Mesenteric fat pad (tissue), 1 donor: ENCODE results near the gene DISP3. TPM values are rescaled to one million over a fixed set of nuclear protein-coding genes. Genes with fewer than 3 reads are reported as not detected.

Experiments used
- DNase-seq: peaks from one replicate; pipeline ENCODE4 v3.0.0-alpha.2; 2020; ENCODE audit warnings: low spot score
- total RNA-seq: library from RNA; stranded (reverse); fragmentation: NEBNext Ultra II Directional; extraction: Animal tissue kit (Norgen Biotek cat#: 25700); gene quantifications from one replicate; pipeline ENCODE4 v1.2.1, GENCODE V29; 2021
- donor health status: DM: yes; HTN: yes; CAD: no.

The DISP3 gene
- total RNA-seq, 1 donor from 2014 or later: not detected

DNA sequence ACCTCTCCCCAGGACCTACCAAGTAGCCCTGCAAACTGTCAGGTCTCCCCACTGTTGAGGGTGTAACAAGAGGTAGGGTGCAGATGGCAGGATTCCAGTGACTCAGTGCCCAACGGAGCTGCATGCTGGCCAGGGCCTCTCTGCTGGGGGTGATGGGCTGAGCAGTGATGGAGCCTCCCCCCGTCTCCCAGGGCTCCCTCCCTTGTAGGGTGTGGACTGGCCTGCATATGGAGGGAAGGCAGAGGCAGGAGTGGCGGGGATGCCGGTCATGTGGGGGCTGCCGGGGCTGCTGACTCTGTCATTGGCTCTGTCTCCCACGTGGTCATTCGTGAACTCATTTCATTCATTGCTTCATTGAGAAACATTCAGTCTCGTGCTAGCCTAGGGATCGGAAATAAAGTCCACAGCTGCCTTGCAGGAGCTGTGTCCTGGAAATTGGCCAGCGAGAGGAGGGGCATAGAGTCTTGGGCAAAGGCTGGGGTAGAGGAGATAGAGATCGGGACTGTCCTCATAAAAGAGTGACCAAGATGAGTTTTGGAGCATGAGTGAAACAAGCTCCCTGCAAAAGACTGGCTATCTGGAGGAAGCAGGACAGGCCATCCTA is 22.9 kb upstream of the DISP3 start:
- no peak for DNase-seq

- no peak for DNase-seq
Observed at GRCh38 chr1:11456965-11457364, 22.0 kb upstream of the DISP3 start.

DNA sequence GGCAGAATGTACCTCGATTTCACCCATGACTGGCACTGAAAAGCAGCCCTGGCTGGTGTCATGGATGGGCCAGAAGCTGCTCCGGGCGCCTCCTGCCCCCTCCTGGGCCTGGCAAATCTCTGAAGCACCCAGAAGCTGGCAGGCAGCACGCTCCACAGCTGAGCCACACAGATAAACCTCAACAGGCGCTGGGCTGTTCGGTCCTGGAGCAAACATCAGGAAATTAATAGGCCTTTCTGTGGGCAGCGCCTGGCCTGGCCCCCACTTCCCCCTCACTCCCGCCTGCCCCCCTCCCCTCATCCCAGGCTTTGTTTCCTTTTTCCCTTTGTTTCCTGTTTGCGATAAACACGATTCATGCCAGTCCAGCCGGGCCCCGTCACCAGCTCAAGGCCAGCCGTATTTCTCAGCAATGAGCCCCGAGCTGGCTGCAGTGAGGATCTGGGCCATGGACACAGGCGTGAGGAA is 20.1 kb upstream of the DISP3 start:
- DNase-seq: no peak

GRCh38 chr1:11461531-11462137 is 17.3 kb upstream of the DISP3 start:
- DNase-seq: no peak

- DNase-seq: no peak
Observed at GRCh38 chr1:11462224-11462923, 16.6 kb upstream of the DISP3 start.

- DNase-seq: no peak
Observed at GRCh38 chr1:11463177-11463576, 15.8 kb upstream of the DISP3 start.

DNA sequence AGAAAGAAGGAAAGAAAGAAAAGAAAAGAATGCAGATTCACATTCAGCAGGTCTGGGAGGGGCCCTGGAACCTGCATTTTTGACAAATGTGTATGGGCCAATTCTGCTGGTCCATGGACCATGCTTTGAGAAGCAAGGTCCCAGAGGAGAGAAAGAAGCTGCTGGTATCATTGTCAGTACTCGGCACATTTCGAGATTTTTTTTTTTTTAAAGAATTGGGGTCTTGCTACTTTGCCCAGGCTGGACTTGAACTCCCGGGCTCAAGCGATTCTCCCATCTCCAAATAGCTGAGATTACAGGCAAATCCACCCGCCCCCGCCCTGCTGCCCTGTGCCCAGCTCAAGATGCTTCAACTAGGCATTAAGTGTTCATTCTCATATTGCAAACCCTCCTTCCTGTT is 13.6 kb upstream of the DISP3 start:
- no peak for DNase-seq

DNA sequence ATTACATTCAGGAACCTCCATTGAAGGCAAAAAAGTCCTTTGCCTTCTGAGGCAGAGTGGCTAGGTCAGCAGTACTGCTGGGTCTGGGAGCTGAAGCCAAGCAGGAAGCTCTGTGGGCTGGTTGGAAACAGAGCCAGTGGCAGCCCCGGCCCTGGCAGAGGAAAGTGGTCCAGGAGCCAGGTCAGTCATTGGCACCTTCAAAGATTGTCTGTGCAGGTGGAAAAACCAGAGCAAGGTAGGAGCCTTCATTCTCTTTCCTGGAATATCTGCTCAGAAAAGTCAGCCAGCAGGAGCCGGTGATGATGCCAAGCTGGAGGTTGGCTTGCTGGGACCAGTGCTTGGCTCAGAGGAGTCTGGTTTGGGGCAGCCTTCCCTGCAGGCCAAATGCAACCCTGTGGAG is 12.5 kb upstream of the DISP3 start:
- no peak for DNase-seq

GRCh38 chr1:11468878-11469277 is 10.1 kb upstream of the DISP3 start:
- DNase-seq: no peak

- no peak for DNase-seq
Observed at GRCh38 chr1:11470912-11471311, 8.0 kb upstream of the DISP3 start.

DNA sequence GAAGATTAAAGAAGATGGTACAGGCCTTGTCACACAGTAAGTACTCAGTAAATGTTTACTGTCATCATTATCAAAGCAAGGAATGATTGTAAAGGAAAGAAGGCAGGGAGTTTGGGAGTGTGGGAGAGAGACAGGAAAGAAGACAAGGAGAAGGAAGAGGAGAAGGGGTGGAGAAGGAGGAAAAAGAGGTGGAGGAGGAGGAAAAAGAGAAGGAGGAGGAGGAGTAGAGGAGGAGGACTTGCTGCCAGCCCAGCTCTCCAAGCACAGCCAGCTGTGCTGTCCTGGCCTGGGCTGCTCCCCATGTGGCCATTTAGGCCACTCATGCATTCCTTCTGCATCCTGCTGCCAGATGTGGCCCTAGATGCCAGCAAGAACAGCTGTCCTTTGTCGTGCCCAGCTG is 7.5 kb upstream of the DISP3 start:
- DNase-seq: no peak

GRCh38 chr1:11472284-11472683 is 6.7 kb upstream of the DISP3 start:
- DNase-seq: no peak

DNA sequence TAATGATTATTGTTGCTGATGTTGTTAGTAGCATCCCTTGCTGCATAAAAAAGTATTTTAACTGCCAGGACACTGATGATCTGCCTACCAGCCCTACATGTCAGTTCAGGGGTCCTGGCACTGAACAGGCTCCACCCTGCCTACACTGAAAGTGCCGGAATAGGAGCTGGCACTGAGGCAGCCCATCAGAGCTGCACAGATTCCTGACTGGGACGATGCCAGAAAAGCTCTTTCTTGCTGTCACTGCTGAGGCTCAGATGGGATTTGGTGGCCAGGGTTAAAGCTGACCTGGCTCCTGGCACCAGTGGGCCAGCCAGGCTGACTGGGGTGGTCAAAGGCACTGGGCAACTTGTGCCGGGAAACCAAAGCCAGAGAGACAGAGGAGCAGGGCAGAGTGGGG is 6.2 kb upstream of the DISP3 start:
- DNase-seq: no peak

DNA sequence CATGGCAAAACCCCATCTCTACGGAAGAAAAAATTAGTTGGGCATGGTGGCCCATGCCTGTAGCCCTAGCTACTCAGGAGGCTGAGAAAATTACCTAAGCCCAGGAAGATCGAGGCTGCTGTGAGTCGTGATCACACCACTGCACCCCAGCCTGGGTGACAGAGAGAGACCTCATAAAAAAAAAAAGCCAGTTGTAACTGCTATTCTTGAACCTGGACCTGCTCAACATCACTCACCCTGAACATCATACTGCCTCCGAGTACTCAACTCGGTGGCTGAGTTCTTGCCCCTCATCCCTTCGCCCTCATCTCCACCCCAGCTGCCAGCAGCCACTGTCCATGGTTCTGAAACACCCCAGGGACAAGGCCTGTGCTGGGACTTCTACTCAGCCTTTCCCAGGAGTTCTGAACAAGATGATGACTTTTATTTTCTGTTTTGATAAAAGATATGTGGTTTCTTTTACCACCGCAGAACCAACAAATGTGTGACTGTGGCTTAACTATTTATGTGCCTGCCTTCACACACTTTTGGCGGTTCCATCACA is 5.4 kb upstream of the DISP3 start:
- DNase-seq: no peak

- no peak for DNase-seq
Observed at GRCh38 chr1:11474826-11475225, 4.1 kb upstream of the DISP3 start.

GRCh38 chr1:11475748-11476147 is 3.2 kb upstream of the DISP3 start:
- DNase-seq: no peak

- no peak for DNase-seq
Observed at GRCh38 chr1:11479375-11479979, 522 bp downstream of the DISP3 start.

GRCh38 chr1:11481019-11481418 is 2.1 kb downstream of the DISP3 start:
- no peak for DNase-seq

DNA sequence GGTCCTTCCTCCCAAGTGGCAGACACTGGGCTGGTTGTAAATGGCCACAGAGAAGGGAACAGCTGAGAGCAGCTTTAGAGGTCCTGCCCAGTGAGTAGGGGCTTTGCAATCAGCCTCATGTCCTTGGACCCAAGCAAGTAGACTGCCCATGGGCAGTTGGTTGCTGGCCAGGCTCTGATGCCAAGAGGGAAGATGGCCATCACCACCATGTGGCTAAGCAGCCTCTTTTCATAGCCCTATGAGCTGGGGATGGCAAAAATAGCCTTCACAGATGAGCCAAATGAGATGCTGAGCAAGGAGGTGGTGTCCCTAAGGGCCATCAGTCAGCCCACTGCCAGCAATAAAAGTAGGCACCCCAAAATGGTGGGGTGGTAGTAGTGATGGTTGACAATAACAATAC is 3.2 kb downstream of the DISP3 start:
- DNase-seq: no peak

DNA sequence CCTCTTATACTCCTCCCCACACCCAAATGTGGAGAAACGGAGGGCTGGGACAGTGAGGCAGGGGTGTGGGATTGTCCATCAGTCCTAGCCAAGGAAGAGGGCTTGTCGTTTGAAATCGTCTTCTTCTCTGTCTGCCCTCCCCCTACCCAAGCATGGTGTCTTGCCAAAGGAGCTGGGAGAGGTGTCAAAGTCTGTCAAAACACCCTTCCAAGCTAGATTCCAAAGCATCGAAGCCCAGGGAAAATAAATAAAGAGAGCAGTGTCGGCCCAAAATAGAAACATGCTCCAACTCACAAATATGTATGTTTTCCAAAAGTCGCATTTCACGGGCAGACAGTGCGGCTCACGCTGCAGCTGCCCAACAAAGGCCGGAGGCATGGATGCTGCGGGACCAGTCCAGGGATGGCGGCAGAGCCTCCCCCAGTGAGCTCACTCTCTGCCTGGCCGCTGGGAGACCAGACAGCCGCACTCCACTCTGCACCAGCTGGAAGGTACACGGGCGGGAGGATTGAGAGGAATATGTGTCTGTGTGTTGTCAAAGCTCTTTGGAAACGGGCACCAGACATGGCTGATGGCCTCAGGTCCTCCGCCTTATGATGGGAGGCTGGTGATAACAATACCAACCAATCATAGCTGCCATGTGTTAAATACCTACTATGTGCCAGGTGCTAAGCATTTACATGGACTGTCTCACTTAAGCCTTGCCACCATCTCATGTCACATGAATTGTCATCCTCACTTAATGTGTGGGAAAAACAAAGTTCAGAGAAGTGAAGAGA is 3.9 kb downstream of the DISP3 start:
- no peak for DNase-seq

- no peak for DNase-seq
Observed at GRCh38 chr1:11483581-11484320, 4.8 kb downstream of the DISP3 start.
